HepG2 (cell line): Measurements from ENCODE around the gene TIA1.

Source experiments
- POLR2A ChIP-seq, 2 experiments: IDR thresholded peaks; 2 replicates each; pipeline ENCODE4 v1.6.1; 2011; ENCODE audit warnings: low read depth in 2 of 2, low read length in 2 of 2, mild to moderate bottlenecking in 1 of 2, moderate library complexity in 1 of 2; ENCODE audit not compliant: insufficient read depth in 1 of 2
- SMC3 ChIP-seq: IDR thresholded peaks from 2 replicates; pipeline ENCODE4 v1.6.1; 2011; ENCODE audit warnings: low read length, improper control_type of control experiment

DNA sequence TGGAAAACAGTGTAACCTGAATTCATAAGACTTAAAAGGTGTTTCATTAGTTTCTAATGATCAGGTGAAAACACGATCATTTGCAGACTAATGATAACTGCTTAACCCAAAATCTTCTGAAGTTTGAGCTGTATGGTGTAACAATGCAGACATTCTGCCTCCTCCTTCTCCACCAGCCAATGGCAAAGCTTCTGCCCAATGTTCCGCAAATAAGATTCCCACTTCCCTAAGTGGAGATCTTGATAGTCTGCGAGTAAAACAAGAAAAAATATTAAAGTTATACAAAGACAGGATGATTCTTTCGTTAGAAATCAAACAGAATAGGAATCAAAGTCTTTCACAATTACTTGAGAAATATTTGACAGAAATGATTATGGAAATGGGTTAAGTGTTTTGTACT lies 65.7 kb downstream of the TIA1 start:
- TF ChIP-seq SMC3 (no peak), POLR2A (IDR thresholded peaks at IDR 0.05; ENCODE audit: insufficient read depth in 1 of 2, low read depth in 2 of 2, low read length in 2 of 2) (no peak)
